ENCODE results near the gene HOXD12.
A peak's percentile ranks its signal among the peaks of the same experiment; 100 is the strongest.

- TF ChIP-seq CTCF (IDR thresholded peaks at IDR 0.05) = peak; percentile 83 to 93 (median 89)
- TF ChIP-seq POLR2A (IDR thresholded peaks at IDR 0.05) = no peak
Observed at GRCh38 chr2:176126929-176127773, 27.6 kb downstream of the HOXD12 start.
